HEK293T (cell line): ENCODE measurements around the gene TEKT3.

Experiments
- FOXA1 ChIP-seq: fragments of 450-650 bp; IDR thresholded peaks from 2 replicates; pipeline ENCODE4 v1.6.1; 2016; ENCODE audit warnings: mild to moderate bottlenecking
- SP1 ChIP-seq: fragments of 450-650 bp; IDR thresholded peaks from 2 replicates; pipeline ENCODE4 v1.6.1; 2017
- ZNF384 ChIP-seq: fragments of 450-650 bp; IDR thresholded peaks from 2 replicates; pipeline ENCODE4 v1.6.1; 2016

DNA sequence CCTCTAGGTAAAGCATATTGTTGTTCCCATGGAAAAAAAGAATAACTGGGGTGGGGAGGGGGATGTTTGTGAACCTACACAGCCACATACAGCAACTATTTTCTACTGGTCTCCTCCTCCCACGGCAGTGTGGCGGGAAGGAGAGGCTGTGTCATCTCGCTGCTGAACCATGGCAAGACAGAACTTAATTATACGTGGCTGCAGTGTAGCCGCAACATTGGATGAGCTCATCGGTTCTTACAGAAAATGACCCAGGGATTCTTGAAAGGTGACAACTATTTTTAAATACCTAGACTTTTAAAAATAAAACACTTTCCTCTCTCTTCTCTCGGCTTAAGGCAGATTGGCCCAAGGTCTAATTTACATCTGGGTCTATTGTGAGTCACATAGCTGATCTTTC, 19.8 kb upstream of the TEKT3 start:
- TF ChIP-seq ZNF384: no peak
- no peak for TF ChIP-seq FOXA1
- TF ChIP-seq SP1: no peak
